ENCODE results near the gene FBXL20.

FBXL20 gene

DNA sequence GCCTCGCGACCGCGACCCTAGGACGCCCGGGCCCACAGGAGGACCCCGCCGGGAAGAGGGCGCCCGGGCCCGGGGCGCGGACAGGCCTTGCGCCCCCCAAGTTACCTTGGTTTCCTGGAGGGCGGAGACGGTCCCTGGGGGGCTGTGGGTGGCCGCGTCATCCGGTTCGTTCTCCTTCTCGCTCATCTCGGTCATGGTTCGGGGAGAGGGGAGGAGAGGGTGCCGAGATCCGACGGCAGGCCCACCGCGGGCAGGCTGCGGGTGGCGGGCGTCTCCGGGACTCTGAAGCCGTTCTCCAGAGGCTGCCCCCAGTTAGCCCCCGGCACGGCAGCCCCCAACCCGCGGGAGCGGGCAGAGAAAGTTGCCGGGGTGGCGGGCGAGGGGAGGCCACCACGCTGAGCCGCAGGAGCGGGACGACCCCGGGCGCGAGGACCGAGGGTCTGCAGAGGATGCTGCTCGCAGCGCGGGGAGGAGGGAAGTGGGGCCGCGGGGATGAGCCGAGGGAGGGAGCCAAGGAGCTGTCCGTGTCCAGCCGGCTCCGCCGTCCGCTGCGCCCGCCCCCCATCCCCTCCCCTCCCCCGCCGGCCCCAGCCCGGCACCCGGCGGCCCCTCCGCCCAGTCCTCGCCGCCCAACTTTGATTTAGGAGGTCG is 176.0 kb downstream of the FBXL20 start, which contains the start of gene STAC2:
Gene STAC2, minus strand, starts transcription at position 638 of the 651 bp plus-strand sequence. Its CDS starts 443 bp downstream, at position 195.
- DNase-seq (ENCODE audit: low read depth in 2 of 2), result no peak

DNA sequence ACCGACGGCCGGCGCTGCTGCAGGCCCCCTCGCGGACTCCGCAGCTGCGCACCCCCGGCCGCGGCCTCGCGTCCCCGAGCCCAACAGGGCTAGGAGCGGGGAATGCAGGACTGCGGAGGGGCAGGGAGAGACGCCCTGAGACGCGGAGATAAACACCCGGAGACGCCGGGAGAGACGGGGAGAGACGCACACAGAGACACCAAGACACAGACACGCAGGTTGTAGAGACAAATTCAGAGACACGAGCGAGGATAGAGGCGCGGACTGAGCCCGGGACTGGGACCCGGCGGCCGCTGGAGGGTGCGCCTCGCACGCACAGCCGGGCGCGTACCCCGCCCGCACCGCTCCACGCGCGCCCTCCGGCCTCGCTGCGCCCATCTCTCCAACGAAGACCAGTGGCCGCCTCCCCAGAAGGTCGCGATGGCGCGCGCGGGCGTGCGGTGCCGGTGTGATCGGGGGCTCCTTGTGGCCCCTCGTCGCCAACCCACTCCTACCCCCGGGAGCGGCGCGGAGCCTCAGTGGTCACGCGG is 176.6 kb downstream of the FBXL20 start:
- no peak for DNase-seq (ENCODE audit: low read depth in 2 of 2)

DNA sequence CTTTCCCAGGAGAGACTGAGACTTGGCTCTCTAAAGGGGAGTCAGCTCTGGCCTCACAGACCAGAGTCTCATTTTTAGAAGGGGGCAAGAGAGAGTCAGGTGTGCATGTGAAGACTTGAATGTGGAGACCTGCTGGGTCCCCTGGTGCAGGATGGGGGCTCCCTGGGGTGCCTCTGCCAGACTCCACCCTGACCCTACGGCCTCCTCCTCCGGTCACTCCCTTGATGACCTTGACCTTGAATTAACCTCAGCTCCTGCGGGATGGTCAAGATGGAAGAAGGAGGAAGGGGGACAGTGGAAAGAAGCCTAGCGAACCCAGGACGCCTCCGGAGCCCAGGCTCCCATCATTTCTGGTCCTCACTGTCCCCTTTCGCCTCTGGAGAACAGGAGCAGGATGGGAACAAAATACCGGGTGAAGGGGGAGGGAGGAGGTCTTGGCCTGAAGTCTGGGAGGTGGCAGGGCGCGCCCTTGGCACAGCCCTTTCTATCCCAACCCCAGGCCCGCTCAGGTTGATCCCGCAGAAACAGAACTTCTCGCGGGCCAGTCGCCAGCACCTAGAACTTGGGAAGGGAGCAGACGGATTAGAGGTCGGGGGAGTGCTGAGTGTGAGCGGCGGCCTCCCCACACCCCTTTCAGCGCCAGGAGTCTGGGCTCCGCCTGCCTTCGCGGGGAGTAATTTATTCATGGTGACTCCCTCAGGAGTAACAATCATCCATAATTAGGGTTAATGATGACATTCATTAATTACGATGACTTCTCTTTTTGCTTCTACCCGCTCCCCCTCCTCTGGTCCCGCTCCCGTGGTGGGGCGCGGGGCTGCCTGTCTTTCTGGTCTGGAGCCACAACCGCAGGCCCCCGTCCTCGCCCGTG is 177.3 kb downstream of the FBXL20 start:
- no peak for DNase-seq (ENCODE audit: low read depth in 2 of 2)

DNA sequence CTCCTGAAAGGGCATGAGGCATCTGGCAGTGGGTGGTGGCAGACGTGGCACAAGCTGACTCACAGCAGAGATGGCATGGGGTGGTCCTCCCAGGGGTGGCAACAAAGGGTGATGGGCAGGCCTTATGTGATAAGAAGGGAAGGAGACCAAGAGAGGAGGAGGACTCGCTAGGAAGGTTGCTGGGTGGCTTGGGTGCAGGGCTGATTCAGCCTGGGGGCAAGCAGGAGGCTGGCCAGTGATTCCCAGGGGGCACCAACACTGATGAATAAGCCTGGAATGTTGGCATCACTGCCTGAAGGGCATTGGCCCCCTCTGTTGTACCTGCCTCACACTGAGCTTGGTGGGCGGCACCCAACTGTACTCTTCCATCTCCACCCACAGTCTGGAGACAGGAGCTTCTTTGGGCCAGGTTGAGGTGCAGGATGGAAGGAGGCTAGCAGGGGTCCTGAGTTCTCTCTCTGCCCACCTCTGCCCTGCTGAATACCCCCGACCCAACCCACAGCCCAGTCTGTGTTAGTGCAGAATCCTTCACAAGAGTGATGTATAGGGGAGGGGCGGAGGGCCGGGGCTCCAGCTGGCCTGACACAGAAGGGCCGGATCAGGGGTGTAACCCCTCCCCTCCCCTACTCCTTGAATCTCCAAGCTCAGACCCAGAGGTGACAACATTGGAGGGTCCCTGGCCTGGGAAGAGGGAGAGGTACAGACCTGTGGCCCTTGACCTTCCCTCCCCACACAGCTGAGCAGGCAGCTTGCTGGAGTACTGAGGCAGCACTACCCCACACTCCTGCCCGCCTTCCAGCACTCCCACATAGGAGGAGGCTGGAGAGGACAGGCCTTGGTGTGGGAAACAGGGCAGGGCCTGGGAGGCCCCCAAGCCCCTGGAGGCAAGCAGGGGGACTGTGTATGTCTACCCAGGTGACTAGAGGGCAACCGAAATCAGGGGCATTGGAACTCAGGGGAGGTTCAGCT is 178.3 kb downstream of the FBXL20 start:
- no peak for DNase-seq (ENCODE audit: low read depth in 2 of 2)

DNA sequence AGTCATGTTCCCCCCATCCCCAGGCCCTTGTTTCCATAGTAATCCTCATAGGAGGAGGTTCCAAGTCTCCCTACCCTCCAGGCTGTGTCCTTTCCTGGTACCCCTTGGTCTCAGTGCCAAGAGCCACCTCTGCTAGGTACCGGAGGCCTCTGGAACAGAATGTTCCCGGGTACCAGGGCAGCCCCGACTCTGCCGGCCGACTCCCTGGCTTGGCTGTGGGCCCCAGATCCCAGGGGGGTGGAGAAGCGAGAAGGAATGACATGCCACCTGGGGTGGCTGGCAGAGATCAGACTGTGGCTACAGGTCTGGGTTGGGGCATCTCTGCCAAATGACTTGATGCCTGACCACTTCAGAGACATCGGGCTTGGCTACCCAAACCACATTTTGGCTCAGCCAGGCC is 179.3 kb downstream of the FBXL20 start:
- no peak for DNase-seq (ENCODE audit: low read depth in 2 of 2)

DNA sequence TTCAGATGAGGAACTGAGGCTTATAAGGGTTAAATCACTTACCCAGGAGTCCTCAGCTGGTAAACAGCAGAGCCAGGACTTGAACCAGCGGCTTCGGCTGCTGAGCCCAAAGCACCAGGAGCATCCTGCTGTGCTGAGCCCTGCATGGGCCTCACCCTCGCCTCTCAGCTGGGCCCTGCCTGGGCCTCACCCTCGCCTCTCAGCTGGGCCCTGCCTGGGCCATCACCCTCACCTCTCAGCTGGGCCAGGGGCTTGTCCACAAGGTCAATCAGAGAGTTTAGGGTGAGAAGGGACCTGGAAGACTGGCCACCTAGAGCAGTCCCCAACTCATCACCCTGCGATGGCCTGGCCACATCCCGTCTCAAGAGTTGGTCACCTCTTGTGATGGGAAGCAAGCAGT is 179.9 kb downstream of the FBXL20 start:
- no peak for DNase-seq (ENCODE audit: low read depth in 2 of 2)

DNA sequence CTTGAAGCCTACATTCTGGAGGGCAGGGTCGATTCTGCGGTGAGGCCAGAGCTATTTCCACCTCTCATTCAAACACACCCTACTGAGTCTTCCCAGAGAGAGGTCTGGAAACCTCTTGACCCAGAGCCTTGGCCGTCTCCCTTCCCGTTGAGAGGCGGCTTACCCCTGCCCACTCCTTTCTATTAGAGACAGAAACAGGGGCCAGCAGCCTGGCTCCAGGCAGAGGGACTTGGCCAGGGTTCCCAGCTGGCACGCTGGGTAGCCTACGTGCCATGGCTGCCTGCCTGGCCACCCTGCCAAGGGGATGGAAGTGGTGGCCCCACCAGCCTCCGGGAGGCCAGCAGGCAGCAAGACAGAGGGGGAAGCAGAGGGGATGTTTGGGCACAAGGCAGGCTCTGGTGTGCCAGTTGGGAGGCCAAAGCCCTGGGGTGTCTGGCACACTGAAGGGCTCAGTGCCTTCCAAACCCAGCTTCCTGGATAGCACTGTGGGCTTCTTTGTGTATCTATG is 181.7 kb downstream of the FBXL20 start:
- DNase-seq (ENCODE audit: low read depth in 2 of 2), result no peak

DNA sequence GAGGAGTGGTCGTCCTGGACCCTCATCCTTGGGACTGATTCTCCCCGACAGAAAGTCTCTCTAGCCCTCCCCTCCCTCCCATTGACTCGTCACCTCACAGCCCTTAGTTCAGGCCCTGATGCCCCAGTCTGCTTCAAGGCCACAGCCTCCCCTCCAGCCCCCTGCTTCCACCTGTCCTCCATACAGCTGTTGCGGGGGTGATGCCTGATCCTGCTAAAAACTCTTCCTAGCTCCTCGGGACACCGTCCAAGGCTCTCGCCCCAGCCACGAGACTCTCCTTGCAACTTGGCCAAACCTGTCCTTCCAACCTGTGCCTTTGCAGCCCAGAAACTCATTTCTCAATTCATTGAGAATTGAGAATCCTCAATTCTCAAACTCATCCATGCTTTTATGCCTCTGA is 182.5 kb downstream of the FBXL20 start:
- no peak for DNase-seq (ENCODE audit: low read depth in 2 of 2)

DNA sequence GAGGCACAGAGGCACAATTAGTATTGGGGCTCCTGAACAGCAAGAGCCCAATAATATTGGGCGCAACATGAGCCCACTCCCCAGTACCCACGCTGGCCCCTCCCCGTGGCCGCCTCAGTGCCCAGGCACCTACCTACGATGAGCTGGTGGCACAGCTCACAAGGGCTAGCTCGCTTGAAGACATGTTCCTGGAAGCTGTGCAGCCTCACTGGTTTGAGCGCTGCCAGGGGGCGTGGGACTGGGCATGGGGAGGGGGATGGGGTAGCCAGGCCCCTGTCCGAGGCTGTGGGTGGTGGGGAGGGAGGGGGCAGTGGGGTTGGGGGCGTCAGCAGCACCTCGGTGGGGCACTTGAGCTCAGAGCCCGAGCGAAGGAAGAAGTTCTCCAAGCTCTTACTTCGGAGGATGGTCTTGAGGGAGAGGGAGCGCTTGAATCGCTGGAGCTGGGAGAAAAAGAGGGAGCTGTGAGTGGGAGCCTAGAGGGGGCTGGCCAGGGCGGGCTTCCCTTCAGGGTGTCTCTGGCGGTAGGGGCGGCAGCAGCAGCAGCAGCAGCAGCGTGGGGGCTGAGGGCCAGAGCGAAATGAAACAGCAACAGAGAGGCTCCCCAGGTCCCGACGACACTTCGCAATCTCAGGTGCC is 183.6 kb downstream of the FBXL20 start:
- DNase-seq (ENCODE audit: low read depth in 2 of 2), result no peak

DNA sequence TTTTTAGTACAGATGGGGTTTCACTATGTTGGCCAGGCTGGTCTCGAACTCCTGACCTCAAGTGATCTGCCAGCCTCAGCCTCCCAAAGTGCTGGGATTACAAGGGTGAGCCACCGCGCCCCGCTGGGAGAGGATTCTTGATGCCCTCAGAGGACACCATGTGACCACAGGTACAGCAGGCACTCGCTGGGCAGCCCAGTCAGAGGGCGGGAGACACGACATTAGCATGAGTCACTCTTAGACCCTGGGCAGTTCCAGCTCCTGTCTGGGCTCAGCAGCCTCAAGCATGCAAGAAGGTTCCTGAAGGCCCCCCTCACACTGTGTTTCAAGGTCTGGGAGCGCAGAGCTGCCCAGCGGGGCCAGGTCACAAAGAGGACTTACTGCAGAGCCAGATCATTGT is 187.6 kb downstream of the FBXL20 start:
- DNase-seq (ENCODE audit: low read depth in 2 of 2), result no peak

DNA sequence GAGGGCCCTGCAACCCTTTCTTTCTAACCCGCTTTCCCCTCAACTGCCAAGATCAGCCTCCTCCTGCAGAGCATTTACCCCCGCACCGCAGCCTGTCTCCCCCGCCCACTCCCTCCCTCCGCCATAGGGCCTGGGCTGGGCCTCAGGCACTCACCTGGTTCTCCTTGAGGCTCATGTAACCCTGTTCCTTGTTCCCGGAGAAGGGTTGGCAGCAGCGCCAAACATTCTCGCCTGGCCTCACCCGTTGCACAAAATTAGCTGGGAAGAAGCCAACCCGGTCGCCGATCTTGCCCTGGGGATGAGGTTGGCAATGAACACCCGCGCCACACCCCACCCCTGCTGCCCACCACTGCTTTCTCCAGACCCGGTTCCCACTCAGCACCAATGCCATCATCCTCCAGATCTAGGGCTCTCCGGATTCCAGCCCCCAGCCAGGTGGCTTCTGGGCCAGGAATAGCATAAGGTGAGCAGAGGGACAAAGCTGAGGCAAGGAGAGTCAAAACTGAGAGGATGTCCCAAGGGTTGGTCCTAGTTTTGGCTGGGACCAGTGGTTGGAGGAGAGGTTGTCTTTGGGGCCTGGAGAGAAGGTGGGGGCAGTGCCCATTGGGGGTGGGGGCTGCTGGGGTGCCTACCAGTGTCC is 188.5 kb downstream of the FBXL20 start:
- DNase-seq (ENCODE audit: low read depth in 2 of 2), result no peak

DNA sequence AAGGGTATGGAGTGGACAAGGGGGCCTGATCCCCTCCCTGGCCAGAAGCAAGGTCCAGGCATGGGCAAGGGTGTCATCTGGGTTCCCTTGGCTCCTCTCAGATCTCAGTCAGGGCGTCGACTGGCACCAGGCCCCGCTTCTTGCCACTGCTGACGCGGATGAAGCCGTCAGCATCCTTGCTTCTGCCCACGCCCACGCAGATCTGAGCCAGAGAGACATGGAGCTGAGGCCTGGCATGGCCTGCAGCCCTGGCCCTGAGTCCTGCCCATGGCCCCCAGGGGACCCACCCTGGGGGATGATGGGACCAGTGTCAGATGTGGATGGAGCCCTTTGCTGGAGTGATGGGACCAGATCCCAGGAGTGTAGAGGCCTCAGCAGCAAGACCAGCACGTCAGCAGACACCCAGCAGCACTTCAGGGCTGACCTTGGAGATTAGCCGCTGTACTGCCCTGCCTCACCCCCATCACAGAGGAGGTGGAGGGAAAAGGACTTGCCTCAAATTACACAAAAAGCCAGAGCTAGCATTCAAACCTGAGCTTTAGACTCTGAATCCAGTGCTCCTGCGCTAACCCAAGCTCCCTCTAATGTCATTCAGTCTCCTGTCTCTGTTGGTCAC is 189.1 kb downstream of the FBXL20 start:
- DNase-seq (ENCODE audit: low read depth in 2 of 2), result no peak

DNA sequence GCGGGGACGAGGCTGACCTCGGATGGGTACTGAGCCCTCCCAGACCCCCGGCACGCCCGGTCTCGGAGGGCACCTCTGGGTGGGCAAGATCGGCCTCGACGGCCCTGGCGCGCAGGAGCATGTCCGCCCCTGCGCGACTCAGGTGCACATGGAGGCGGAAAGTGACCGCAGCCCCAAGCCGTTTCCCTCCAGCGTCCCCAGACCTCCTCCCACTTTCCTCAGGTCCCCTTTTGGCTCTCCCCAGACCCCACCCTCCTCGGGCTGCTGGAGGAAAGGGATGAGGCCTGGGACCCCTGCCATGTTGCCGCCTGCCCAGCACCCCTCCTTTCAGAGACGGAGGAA is 191.4 kb downstream of the FBXL20 start:
- DNase-seq (ENCODE audit: low read depth in 2 of 2), result no peak

DNA sequence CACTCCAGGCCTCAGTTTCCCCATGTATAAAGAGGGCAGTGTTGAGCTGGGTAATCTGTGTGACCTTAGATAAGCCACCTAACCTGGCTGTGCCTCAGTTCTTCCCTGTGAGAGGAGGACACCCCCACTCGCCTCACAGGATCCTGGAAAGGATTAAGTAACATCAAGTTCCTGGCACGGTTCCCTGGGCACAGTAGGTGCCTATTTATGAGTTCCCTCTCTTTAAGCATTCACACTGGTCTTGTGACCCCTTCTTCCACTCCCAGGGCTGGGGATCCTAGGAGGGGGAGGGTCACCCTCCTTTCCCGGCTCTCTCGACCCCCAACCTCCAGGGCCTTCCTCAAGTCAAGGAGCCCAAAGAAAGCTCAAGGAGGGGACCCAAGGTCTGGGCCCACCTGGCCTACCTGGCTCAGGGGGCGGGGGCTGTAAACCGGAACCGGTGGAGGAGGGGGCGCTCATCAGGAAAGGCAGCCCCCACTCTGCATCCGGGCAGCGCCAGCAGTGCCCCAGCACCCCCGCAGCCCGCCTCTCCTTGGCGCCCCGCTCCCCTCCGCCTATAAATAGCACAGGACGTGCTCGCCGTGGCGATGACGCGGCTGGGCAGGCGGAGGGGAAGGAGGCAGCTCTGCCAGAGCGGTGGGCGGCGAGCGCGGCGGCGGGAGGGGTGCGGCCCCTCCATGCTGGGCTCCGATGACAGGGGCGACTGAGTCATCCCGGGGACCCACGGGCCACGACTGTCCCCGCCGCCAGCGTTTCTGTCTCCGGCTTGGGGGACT is 191.9 kb downstream of the FBXL20 start:
- DNase-seq (ENCODE audit: low read depth in 2 of 2), result peak; percentile 35 to 46

DNA sequence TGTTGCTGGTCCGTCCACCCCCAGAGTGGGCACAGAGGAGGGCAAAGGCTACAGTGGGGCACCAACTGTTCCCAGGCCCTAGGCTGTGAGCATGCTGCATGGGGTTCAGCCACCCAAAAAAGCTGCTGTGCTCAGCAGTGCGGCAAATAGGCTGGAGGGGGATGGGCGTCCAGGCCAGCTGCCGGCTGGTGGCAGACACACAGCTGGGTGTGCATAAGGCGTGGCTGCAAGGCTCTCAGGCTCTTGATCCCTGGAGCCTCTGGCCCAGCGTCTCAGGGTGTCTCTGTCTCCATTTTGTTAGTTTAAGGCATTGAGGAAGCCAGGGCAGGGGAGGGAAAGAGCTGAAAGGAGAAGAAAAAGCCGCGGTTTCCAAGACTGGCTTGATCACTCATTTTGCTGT is 192.5 kb downstream of the FBXL20 start:
- no peak for DNase-seq (ENCODE audit: low read depth in 2 of 2)

DNA sequence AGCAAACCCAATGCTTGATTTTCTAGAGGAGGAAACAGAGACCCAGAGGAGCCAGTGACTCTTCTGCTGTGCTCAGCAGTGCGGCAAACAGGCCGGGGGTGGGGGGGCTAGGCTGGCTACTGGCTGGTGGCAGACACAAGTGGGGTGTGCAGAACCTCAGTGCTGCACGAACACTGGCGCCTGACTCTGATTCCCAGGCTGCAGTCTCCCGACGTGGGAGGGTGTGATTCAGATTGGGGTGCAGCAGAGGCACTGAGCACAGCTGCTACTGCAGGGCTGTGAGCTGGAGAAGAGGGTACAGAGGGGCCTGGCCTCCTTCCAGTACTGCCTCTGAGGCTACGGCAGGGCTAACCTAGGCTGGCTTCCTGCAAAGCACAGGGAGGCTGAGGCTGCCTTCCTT is 193.3 kb downstream of the FBXL20 start:
- DNase-seq (ENCODE audit: low read depth in 2 of 2), result no peak

DNA sequence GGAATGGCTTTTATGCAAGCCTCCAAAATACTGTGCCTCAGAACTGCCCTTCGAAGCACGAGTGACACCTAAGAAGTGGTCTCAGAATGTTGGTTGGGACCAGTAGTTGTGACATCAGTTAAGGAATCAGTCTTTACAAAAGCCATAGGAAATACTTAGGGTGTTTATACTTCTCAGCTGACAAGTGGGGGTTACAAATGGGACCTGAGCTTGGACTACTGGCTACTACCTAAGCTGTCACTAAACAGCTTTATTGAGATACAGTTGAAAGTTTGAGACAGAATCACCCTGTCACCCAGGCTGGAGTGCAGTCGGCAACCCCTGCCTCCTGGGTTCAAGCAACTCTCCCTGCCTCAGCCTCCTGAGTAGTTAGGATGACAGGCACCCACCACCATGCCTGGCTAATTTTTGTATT is 196.3 kb downstream of the FBXL20 start:
- DNase-seq (ENCODE audit: low read depth in 2 of 2), result no peak

DNA sequence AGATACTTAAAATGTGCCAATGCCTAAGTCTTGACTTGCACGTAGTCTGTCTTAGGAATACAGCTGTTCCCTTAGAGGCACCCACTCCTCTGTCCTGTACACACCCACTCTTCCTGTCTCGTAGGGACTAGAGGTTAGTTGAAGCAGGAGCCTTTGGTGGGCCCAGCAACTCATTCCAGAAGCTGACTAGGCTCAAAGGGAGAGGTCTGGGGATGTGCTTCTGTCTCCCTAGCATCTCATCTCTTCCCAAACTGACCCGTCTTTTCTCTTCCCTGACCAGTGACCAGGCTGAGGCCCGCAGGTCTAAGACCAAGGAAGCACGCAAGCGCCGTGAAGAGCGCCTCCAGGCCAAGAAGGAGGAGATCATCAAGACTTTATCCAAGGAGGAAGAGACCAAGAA is 197.2 kb downstream of the FBXL20 start:
- no peak for DNase-seq (ENCODE audit: low read depth in 2 of 2)
